ENCODE measurements around the gene SLC25A25.
A peak's percentile ranks its signal among the peaks of the same experiment; 100 is the strongest.

SLC25A25 gene

GRCh38 chr9:128146591-128147120, 78.6 kb downstream of the SLC25A25 start:
- Histone ChIP-seq H4K8ac (ENCODE audit: low read depth, low read length) (no peak overlapping the region), H4K91ac (ENCODE audit: low read depth, low read length, poor library complexity) (no peak overlapping the region), H3K4me2 (ENCODE audit: insufficient read depth, low read length, poor library complexity, severe bottlenecking) (no peak overlapping the region), H3K18ac (ENCODE audit: low read length) (no peak overlapping the region), H3K27ac (replicated peaks; ENCODE audit: low read length) (no peak overlapping the region), H3K4me1 (ENCODE audit: control insufficient read depth in 2 of 2, insufficient read depth in 1 of 2, low read depth in 1 of 2, low read length in 2 of 2) (peaks cover 2 to 12% of the 10 kb centered on the region in 2 donors), H3K9me3 (replicated peaks in 1 of 2; ENCODE audit: control insufficient read depth in 2 of 2, insufficient read depth in 1 of 2, low read depth in 1 of 2, low read length in 2 of 2) (no peaks in the 10 kb centered on the region), H3K79me1 (ENCODE audit: low read depth, low read length) (no peaks in the 10 kb centered on the region), H2AFZ (ENCODE audit: low read length) (no peak overlapping the region), H3K4me3 (ENCODE audit: low read length in 2 of 2) (no peak overlapping the region), H2AK5ac (ENCODE audit: low read depth, low read length) (peak overlapping the region; percentile 72), H3K4ac (ENCODE audit: low read length) (no peak overlapping the region), H2BK5ac (ENCODE audit: low read length) (no peak overlapping the region), H3K23ac (ENCODE audit: low read depth, low read length, poor library complexity) (no peak overlapping the region), H3K36me3 (replicated peaks in 1 of 2; ENCODE audit: control insufficient read depth in 2 of 2, insufficient read depth in 2 of 2, low read length in 2 of 2) (no peaks in the 10 kb centered on the region), H2BK15ac (ENCODE audit: low read length) (no peak overlapping the region), H2BK12ac (ENCODE audit: low read length) (no peak overlapping the region), H3K27me3 (ENCODE audit: control insufficient read depth in 3 of 3, insufficient read depth in 3 of 3, low read depth in 1 of 3, low read length in 3 of 3) (no peaks in the 10 kb centered on the region), H3K9ac (ENCODE audit: low read depth, low read length, poor library complexity) (no peak overlapping the region), H2BK120ac (ENCODE audit: low read depth, low read length) (no peak overlapping the region), H3K14ac (ENCODE audit: low read length) (no peak overlapping the region)
- DNase-seq (ENCODE audit: low spot score) = no peak
- WGBS, 2 donors (ENCODE audit: extremely low coverage in 2 of 2, insufficient read length in 2 of 2, insufficient replicate concordance in 1 of 2) = no CpG with 5 or more reads among the region's 8 CpGs

GRCh38 chr9:128148509-128149000, 80.5 kb downstream of the SLC25A25 start:
- WGBS, 2 donors (ENCODE audit: extremely low coverage in 2 of 2, insufficient read length in 2 of 2, insufficient replicate concordance in 1 of 2) = no CpG with 5 or more reads among the region's 5 CpGs

GRCh38 chr9:128149001-128149701, 81.1 kb downstream of the SLC25A25 start, which contains the start of gene LCN2:
TSS of gene LCN2 (plus strand) at chr9:128149453. CDS start at chr9:128149526, 73 bp downstream.
- Histone ChIP-seq H3K4me2 (ENCODE audit: insufficient read depth, low read length, poor library complexity, severe bottlenecking) (no peak within 1 kb of the TSS), H3K9ac (ENCODE audit: low read depth, low read length, poor library complexity) (no peak within 1 kb of the TSS), H3K9me3 (replicated peaks in 1 of 2; ENCODE audit: control insufficient read depth in 2 of 2, insufficient read depth in 1 of 2, low read depth in 1 of 2, low read length in 2 of 2) (no peaks in the 10 kb centered on the region), H2BK5ac (ENCODE audit: low read length) (peak within 1 kb of the TSS; percentile 59), H2BK12ac (ENCODE audit: low read length) (no peak within 1 kb of the TSS), H3K4me3 (ENCODE audit: low read length in 2 of 2) (peak within 1 kb of the TSS in 1 of 2 donors; percentile 25), H3K27me3 (ENCODE audit: control insufficient read depth in 3 of 3, insufficient read depth in 3 of 3, low read depth in 1 of 3, low read length in 3 of 3) (no peaks in the 10 kb centered on the region), H3K27ac (replicated peaks; ENCODE audit: low read length) (no peak within 1 kb of the TSS), H2BK15ac (ENCODE audit: low read length) (peak within 1 kb of the TSS; percentile 78), H2AFZ (ENCODE audit: low read length) (peak within 1 kb of the TSS; percentile 72), H2BK120ac (ENCODE audit: low read depth, low read length) (no peak within 1 kb of the TSS), H3K4ac (ENCODE audit: low read length) (peak within 1 kb of the TSS; percentile 10), H3K14ac (ENCODE audit: low read length) (peak within 1 kb of the TSS; percentile 73), H3K36me3 (replicated peaks in 1 of 2; ENCODE audit: control insufficient read depth in 2 of 2, insufficient read depth in 2 of 2, low read length in 2 of 2) (no peaks in the 10 kb centered on the region), H3K79me1 (ENCODE audit: low read depth, low read length) (peaks cover 1% of the 10 kb centered on the region), H4K91ac (ENCODE audit: low read depth, low read length, poor library complexity) (no peak within 1 kb of the TSS), H3K23ac (ENCODE audit: low read depth, low read length, poor library complexity) (peak within 1 kb of the TSS; percentile 82), H3K4me1 (ENCODE audit: control insufficient read depth in 2 of 2, insufficient read depth in 1 of 2, low read depth in 1 of 2, low read length in 2 of 2) (peaks cover 2 to 12% of the 10 kb centered on the region in 2 donors), H4K8ac (ENCODE audit: low read depth, low read length) (peak within 1 kb of the TSS; percentile 72), H3K18ac (ENCODE audit: low read length) (peak within 1 kb of the TSS; percentile 66), H2AK5ac (ENCODE audit: low read depth, low read length) (peak within 1 kb of the TSS; percentile 89)
- DNase-seq (ENCODE audit: low spot score) = no peak
- no CpG with 5 or more reads among the region's 9 CpGs for whole genome bisulfite sequencing, 2 donors (ENCODE audit: extremely low coverage in 2 of 2, insufficient read length in 2 of 2, insufficient replicate concordance in 1 of 2)

More at GRCh38 chr9:128148509-128149000, 80.5 kb downstream of the SLC25A25 start:
- Histone ChIP-seq H4K8ac (ENCODE audit: low read depth, low read length) (no peak overlapping the region), H3K4ac (ENCODE audit: low read length) (no peak overlapping the region), H3K36me3 (replicated peaks in 1 of 2; ENCODE audit: control insufficient read depth in 2 of 2, insufficient read depth in 2 of 2, low read length in 2 of 2) (no peaks in the 10 kb centered on the region), H2BK12ac (ENCODE audit: low read length) (no peak overlapping the region), H3K14ac (ENCODE audit: low read length) (no peak overlapping the region), H3K9ac (ENCODE audit: low read depth, low read length, poor library complexity) (no peak overlapping the region), H3K18ac (ENCODE audit: low read length) (peak overlapping the region; percentile 54), H3K4me1 (ENCODE audit: control insufficient read depth in 2 of 2, insufficient read depth in 1 of 2, low read depth in 1 of 2, low read length in 2 of 2) (peaks cover 2 to 12% of the 10 kb centered on the region in 2 donors), H3K9me3 (replicated peaks in 1 of 2; ENCODE audit: control insufficient read depth in 2 of 2, insufficient read depth in 1 of 2, low read depth in 1 of 2, low read length in 2 of 2) (no peaks in the 10 kb centered on the region), H2BK120ac (ENCODE audit: low read depth, low read length) (no peak overlapping the region), H2AFZ (ENCODE audit: low read length) (peak overlapping the region; percentile 72), H4K91ac (ENCODE audit: low read depth, low read length, poor library complexity) (no peak overlapping the region), H3K4me3 (ENCODE audit: low read length in 2 of 2) (no peak overlapping the region), H2AK5ac (ENCODE audit: low read depth, low read length) (peak overlapping the region; percentile 68), H3K27me3 (ENCODE audit: control insufficient read depth in 3 of 3, insufficient read depth in 3 of 3, low read depth in 1 of 3, low read length in 3 of 3) (no peaks in the 10 kb centered on the region), H3K79me1 (ENCODE audit: low read depth, low read length) (no peaks in the 10 kb centered on the region), H3K4me2 (ENCODE audit: insufficient read depth, low read length, poor library complexity, severe bottlenecking) (no peak overlapping the region), H2BK15ac (ENCODE audit: low read length) (peak overlapping the region; percentile 78), H3K27ac (replicated peaks; ENCODE audit: low read length) (no peak overlapping the region), H2BK5ac (ENCODE audit: low read length) (peak overlapping the region; percentile 59), H3K23ac (ENCODE audit: low read depth, low read length, poor library complexity) (peak overlapping the region; percentile 68)
- no peak for DNase-seq (ENCODE audit: low spot score)

- peaks cover 2 to 12% of the 10 kb centered on the region in 2 donors for H3K4me1 ChIP-seq (ENCODE audit: control insufficient read depth in 2 of 2, insufficient read depth in 1 of 2, low read depth in 1 of 2, low read length in 2 of 2)
- H4K91ac ChIP-seq (ENCODE audit: low read depth, low read length, poor library complexity) = no peak overlapping the region
- H2AK5ac ChIP-seq (ENCODE audit: low read depth, low read length) = peak overlapping the region; percentile 89
- no peak for DNase-seq (ENCODE audit: low spot score)
- H3K14ac ChIP-seq (ENCODE audit: low read length) = no peak overlapping the region
- H3K79me1 ChIP-seq (ENCODE audit: low read depth, low read length) = peaks cover 1% of the 10 kb centered on the region
- H3K18ac ChIP-seq (ENCODE audit: low read length) = peak overlapping the region; percentile 66
- no peak overlapping the region for H2BK120ac ChIP-seq (ENCODE audit: low read depth, low read length)
- H2BK15ac ChIP-seq (ENCODE audit: low read length) = peak overlapping the region; percentile 78
- H3K9ac ChIP-seq (ENCODE audit: low read depth, low read length, poor library complexity) = no peak overlapping the region
- no peak overlapping the region for H2BK12ac ChIP-seq (ENCODE audit: low read length)
- no peak overlapping the region for H3K4me3 ChIP-seq (ENCODE audit: low read length in 2 of 2)
- H3K27ac ChIP-seq (replicated peaks; ENCODE audit: low read length) = no peak overlapping the region
- no peaks in the 10 kb centered on the region for H3K9me3 ChIP-seq (replicated peaks in 1 of 2; ENCODE audit: control insufficient read depth in 2 of 2, insufficient read depth in 1 of 2, low read depth in 1 of 2, low read length in 2 of 2)
- no peak overlapping the region for H3K23ac ChIP-seq (ENCODE audit: low read depth, low read length, poor library complexity)
- WGBS, 2 donors (ENCODE audit: extremely low coverage in 2 of 2, insufficient read length in 2 of 2, insufficient replicate concordance in 1 of 2) = no CpG with 5 or more reads among the region's 11 CpGs
- no peaks in the 10 kb centered on the region for H3K36me3 ChIP-seq (replicated peaks in 1 of 2; ENCODE audit: control insufficient read depth in 2 of 2, insufficient read depth in 2 of 2, low read length in 2 of 2)
- no peak overlapping the region for H3K4me2 ChIP-seq (ENCODE audit: insufficient read depth, low read length, poor library complexity, severe bottlenecking)
- H4K8ac ChIP-seq (ENCODE audit: low read depth, low read length) = no peak overlapping the region
- H3K27me3 ChIP-seq (ENCODE audit: control insufficient read depth in 3 of 3, insufficient read depth in 3 of 3, low read depth in 1 of 3, low read length in 3 of 3) = no peaks in the 10 kb centered on the region
- H3K4ac ChIP-seq (ENCODE audit: low read length) = peak overlapping the region; percentile 10
- no peak overlapping the region for H2BK5ac ChIP-seq (ENCODE audit: low read length)
- peak overlapping the region; percentile 48 for H2AFZ ChIP-seq (ENCODE audit: low read length)
Measured at GRCh38 chr9:128149951-128150593, 82.0 kb downstream of the SLC25A25 start.

All from neuronal stem cell (in vitro differentiated cells).